Testis (tissue), 3 donors: ENCODE measurements around the gene ADCY5. TPM values are rescaled to one million over a fixed set of nuclear protein-coding genes. Genes with fewer than 3 reads are reported as not detected.
"Not testable (repeated sequence)": the region's sequence is repeated elsewhere in the genome, so short reads cannot be mapped to it uniquely, and the experiment has no call there.

Experiments used
- DNase-seq: peaks from one replicate; pipeline ENCODE4 v3.0.0-alpha.2; 2019
- H3K27ac ChIP-seq, 2 donors: fragments of 200-600 bp; sonication (generic); one replicate each; pipeline ENCODE4 v1.5.1; 2019
- H3K27me3 ChIP-seq: fragments of 200-600 bp; sonication (generic); one replicate; pipeline ENCODE4 v1.5.1; 2019
- H3K36me3 ChIP-seq: fragments of 200-600 bp; sonication (generic); one replicate; pipeline ENCODE4 v1.5.1; 2017; ENCODE audit warnings: low read depth; ENCODE audit errors: missing control alignments
- H3K4me1 ChIP-seq: fragments of 200-600 bp; sonication (generic); one replicate; pipeline ENCODE4 v1.5.1; 2019
- H3K4me3 ChIP-seq, 2 donors: fragments of 200-600 bp; sonication (generic); one replicate each; pipeline ENCODE4 v1.5.1; 2017 to 2019
- H3K9me3 ChIP-seq: fragments of 200-600 bp; sonication (generic); one replicate; pipeline ENCODE4 v1.5.1; 2017
- CTCF ChIP-seq, 3 experiments: fragments of 450-650 bp in 2 of 3; fragments of 200-600 bp in 1 of 3; sonication (generic) in 1 of 3; IDR thresholded peaks; one replicate each; pipeline ENCODE4 v1.5.1; 2016 to 2019; ENCODE audit warnings: antibody characterized with exemption in 3 of 3, mild to moderate bottlenecking in 2 of 3, moderate library complexity in 1 of 3
- POLR2A ChIP-seq: fragments of 450-650 bp; IDR thresholded peaks from one replicate; pipeline ENCODE4 v1.6.1; 2017; ENCODE audit warnings: antibody characterized with exemption, mild to moderate bottlenecking, moderate library complexity
- WGBS, 2 donors: methylation state at CpG; one replicate each; pipeline ENCODE4 v1.1.5; 2018; 5-methylcytosine and 5-hydroxymethylcytosine counted together
- intact Hi-C: fragments of 100-400 bp; cut with DNase I; formaldehyde crosslinking; loops from one replicate; pipeline ENCODE4 v1.15.1; 2023; ENCODE audit warnings: low total_unique reads
- polyA plus RNA-seq: library from polyadenylated mRNA; stranded (reverse); fragments of 350-450 nt; fragmentation: Illumina TruSeq; extraction: RNeasy Lipid Tissue Mini Kit (QIAGEN cat#74804); gene quantifications from one replicate; pipeline ENCODE4 v1.2.3, GENCODE V29; 2014; ENCODE audit warnings: low read depth, low replicate concordance; ENCODE audit not compliant: insufficient read depth
- total RNA-seq, 2 donors: library from RNA; depleted of rRNA; stranded (reverse); fragments of >200 nt; gene quantifications; one replicate each; pipeline ENCODE4 v1.2.3, GENCODE V29; 2016

The ADCY5 gene
- total and polyA plus RNA-seq, 3 donors from 2014 or later = 16.5 to 41.6 (median 33.6) TPM

DNA sequence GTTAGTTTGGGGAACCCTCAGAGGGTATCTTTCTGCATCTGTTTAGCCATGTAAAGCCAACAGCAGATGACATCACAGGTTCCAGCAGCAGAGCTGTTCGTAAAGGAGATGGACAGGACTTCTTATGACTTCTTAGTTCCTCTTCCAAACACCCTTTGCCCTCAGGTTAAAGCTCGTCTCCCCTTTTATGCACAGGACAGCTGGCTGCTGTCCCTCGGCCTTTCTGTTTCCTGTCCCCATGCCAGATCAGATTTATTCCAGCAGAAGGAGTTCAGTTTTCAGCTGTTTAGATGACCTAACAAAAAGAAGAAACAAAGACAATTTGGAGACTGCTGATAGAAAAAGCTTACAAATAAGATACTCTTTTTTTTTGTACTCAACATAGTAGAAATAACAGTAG lies 202.0 kb downstream of the ADCY5 start:
- TF ChIP-seq CTCF (IDR thresholded peaks at IDR 0.05) (no peak), POLR2A (no peak)
- H3K36me3 ChIP-seq = no peaks in the 10 kb centered on the region
- peak; percentile 37 for DNase-seq
- WGBS, 2 donors = 35 to 54% methylated on average over 3 of the region's 3 CpGs
- no peak overlapping the region for H3K27ac ChIP-seq
- H3K4me1 ChIP-seq = peaks cover 6% of the 10 kb centered on the region
- H3K4me3 ChIP-seq = no peak overlapping the region
- H3K27me3 ChIP-seq = no peaks in the 10 kb centered on the region
- intact Hi-C loops = no loop called here
- H3K9me3 ChIP-seq = no peaks in the 10 kb centered on the region

DNA sequence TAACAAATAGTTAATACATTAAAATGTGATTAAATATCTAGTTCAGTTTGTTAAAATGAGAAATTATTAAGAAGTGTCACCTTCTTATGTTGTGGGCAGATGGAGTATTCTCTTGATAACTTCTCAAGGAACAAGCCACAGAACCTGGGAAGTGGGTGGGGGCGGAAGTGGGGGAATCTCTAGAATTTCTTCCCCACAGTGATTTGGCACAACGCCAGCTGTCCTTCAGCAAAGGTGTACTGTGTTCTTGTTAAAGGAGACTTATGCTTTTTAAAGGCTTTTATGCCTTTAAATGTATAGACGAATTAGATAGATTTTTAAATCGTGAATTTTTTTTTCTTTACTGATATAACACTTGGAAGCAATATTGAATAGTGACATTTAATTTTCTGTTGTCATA lies 204.8 kb downstream of the ADCY5 start:
- H3K36me3 ChIP-seq = no peaks in the 10 kb centered on the region
- H3K27me3 ChIP-seq = no peaks in the 10 kb centered on the region
- H3K4me1 ChIP-seq = peaks cover 6% of the 10 kb centered on the region
- no peak overlapping the region for H3K27ac ChIP-seq
- WGBS, 2 donors = 72 to 80% methylated on average over 4 of the region's 4 CpGs
- TF ChIP-seq CTCF (IDR thresholded peaks at IDR 0.05) (no peak), POLR2A (no peak)
- H3K4me3 ChIP-seq = no peak overlapping the region
- no peak for DNase-seq
- no peaks in the 10 kb centered on the region for H3K9me3 ChIP-seq
- intact Hi-C loops = no loop called here

DNA sequence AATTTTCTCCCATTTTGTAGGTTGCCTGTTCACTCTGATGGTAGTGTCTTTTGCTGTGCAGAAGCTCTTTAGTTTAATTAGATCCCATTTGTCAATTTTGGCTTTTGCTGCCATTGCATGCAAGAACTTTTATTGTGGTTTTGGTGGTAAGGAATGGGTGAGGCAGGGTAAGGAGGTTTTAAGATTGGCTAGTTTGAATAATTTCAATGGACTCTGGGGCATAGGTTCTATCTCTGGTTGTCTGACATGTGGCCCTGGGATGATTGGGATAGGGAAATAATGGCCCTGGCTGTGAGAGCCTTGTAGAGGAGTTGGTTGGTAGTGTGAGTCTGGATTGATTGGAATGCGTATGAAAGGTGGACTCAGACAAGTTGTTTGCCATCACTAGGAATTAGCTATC lies 209.1 kb downstream of the ADCY5 start:
- H3K4me3 ChIP-seq = no peak overlapping the region
- no peak for DNase-seq
- H3K36me3 ChIP-seq = no peaks in the 10 kb centered on the region
- no peak overlapping the region for H3K27ac ChIP-seq
- 95 to 100% methylated on average over 1 of the region's 1 CpG for WGBS, 2 donors
- no peaks in the 10 kb centered on the region for H3K4me1 ChIP-seq
- TF ChIP-seq POLR2A (no peak), CTCF (IDR thresholded peaks at IDR 0.05) (no peak)
- H3K27me3 ChIP-seq = no peaks in the 10 kb centered on the region
- no peaks in the 10 kb centered on the region for H3K9me3 ChIP-seq
- intact Hi-C loops = no loop called here

GRCh38 chr3:123239186-123239585 lies 209.7 kb downstream of the ADCY5 start:
- H3K9me3 ChIP-seq, H3K27me3 ChIP-seq, H3K4me3 ChIP-seq, H3K36me3 ChIP-seq, intact Hi-C loops, H3K4me1 ChIP-seq, H3K27ac ChIP-seq, DNase-seq: not testable (repeated sequence)
- 88 to 95% methylated on average over 2 of the region's 2 CpGs for WGBS, 2 donors

DNA sequence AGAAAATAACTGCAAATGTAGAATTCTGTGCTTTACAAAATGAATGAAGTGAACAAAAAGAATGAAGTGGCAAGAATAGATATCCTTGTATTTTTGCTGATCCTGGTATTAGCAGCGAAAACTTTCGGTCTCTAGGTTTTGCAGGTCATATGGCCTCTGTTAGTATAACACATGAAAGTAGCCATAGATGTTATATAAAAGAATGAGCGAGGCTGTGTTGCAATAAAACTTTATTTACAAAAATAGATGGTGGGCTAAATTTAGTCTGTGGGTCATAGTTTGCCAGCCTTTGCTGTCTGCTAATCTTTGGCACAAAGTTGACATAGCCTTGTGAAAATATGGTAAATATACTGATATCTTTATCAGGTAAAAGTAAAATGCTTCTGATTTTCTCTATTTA lies 212.0 kb downstream of the ADCY5 start:
- no peak overlapping the region for H3K4me3 ChIP-seq
- no peak for DNase-seq
- 97% methylated on average over 3 of the region's 3 CpGs for WGBS, 2 donors

More for the DNA sequence above, 212.0 kb downstream of the ADCY5 start:
- Histone ChIP-seq H3K27me3 (no peaks in the 10 kb centered on the region), H3K36me3 (no peaks in the 10 kb centered on the region), H3K4me1 (no peaks in the 10 kb centered on the region), H3K27ac (no peak overlapping the region), H3K9me3 (no peaks in the 10 kb centered on the region)
- no peak for TF ChIP-seq POLR2A
- no peak for TF ChIP-seq CTCF (IDR thresholded peaks at IDR 0.05)
- intact Hi-C loops = no loop called here

Other genes with a start within 250 kb of the ADCY5 start
- 10 to 100 TPM; 52.0 to 59.6 TPM for gene SEC22A, start 247.1 kb downstream of the ADCY5 start, total RNA-seq
- 58.8 TPM for gene SEC22A, start 247.1 kb downstream of the ADCY5 start, polyA plus RNA-seq
- gene HACD2, start 136.0 kb upstream of the ADCY5 start, total RNA-seq = 10 to 100 TPM; 55.9 to 79.7 TPM
- 34.8 TPM for gene HACD2, start 136.0 kb upstream of the ADCY5 start, polyA plus RNA-seq